Astrocyte (in vitro differentiated cells and primary cell): Measurements from ENCODE around the gene ACAP3.

Experiments used
- EZH2 ChIP-seq: IDR thresholded peaks from 2 replicates; pipeline ENCODE4 v1.6.1; 2012; ENCODE audit warnings: mild to moderate bottlenecking, low read length, inconsistent platforms; ENCODE audit not compliant: insufficient read depth
- TF ChIP-seq, protein P1 (sequence below): IDR thresholded peaks from 2 replicates; pipeline ENCODE4 v1.5.1; 2011; ENCODE audit warnings: low read depth, mild to moderate bottlenecking, inconsistent platforms, low read length, moderate library complexity; ENCODE audit not compliant: insufficient read depth

DNA sequence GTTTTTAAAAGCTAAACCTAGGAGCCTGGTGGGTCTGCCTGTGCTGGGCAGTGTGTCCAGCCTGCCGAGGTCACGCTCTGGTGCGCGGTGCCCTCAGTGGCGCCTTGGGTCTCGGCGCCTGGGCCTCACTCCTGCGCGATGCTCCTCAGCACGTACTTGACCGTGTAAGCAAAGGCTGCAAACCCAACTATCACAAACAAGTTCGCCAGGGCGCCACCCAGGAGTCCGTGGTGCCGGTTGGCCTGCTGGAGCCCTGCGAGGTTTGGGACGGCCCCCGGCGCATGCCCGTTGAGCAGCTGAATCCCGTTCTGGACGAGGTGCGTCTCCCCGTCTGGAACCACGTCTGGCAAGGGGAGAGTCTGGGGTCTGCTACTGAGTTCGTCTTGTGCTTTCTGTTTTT lies 52.7 kb downstream of the ACAP3 start:
- TF ChIP-seq EZH2: no peak
- TF ChIP-seq, protein P1, sequence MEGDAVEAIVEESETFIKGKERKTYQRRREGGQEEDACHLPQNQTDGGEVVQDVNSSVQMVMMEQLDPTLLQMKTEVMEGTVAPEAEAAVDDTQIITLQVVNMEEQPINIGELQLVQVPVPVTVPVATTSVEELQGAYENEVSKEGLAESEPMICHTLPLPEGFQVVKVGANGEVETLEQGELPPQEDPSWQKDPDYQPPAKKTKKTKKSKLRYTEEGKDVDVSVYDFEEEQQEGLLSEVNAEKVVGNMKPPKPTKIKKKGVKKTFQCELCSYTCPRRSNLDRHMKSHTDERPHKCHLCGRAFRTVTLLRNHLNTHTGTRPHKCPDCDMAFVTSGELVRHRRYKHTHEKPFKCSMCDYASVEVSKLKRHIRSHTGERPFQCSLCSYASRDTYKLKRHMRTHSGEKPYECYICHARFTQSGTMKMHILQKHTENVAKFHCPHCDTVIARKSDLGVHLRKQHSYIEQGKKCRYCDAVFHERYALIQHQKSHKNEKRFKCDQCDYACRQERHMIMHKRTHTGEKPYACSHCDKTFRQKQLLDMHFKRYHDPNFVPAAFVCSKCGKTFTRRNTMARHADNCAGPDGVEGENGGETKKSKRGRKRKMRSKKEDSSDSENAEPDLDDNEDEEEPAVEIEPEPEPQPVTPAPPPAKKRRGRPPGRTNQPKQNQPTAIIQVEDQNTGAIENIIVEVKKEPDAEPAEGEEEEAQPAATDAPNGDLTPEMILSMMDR: no peak
